GM18858 (cell line): Measurements from ENCODE around the gene VEGFA.

Source experiments
- ATAC-seq: cut with Tn5 transposase; IDR thresholded peaks from one replicate; pipeline ENCODE4 v1.9.1; 2021; ENCODE audit not compliant: unreplicated experiment

The VEGFA gene

GRCh38 chr6:43784049-43784855 is 14.2 kb downstream of the VEGFA start:
- no peak for ATAC-seq

GRCh38 chr6:43785220-43785752 is 15.3 kb downstream of the VEGFA start:
- no peak for ATAC-seq

- ATAC-seq, result no peak
Observed at GRCh38 chr6:43785904-43786303, 15.9 kb downstream of the VEGFA start.

- no peak for ATAC-seq
Observed at GRCh38 chr6:43786664-43787329, 16.8 kb downstream of the VEGFA start.

GRCh38 chr6:43788301-43788700 is 18.3 kb downstream of the VEGFA start:
- no peak for ATAC-seq

GRCh38 chr6:43789447-43789846 is 19.4 kb downstream of the VEGFA start:
- ATAC-seq, result no peak

- ATAC-seq, result no peak
Observed at GRCh38 chr6:43790031-43790430, 20.0 kb downstream of the VEGFA start.

GRCh38 chr6:43791745-43792422 is 21.9 kb downstream of the VEGFA start:
- ATAC-seq, result no peak

GRCh38 chr6:43793154-43793874 is 23.3 kb downstream of the VEGFA start:
- no peak for ATAC-seq

GRCh38 chr6:43793875-43794242 is 23.8 kb downstream of the VEGFA start:
- ATAC-seq, result no peak

- no peak for ATAC-seq
Observed at GRCh38 chr6:43795421-43795820, 25.4 kb downstream of the VEGFA start.

- ATAC-seq, result no peak
Observed at GRCh38 chr6:43796168-43796567, 26.2 kb downstream of the VEGFA start.

GRCh38 chr6:43796903-43797890 is 27.2 kb downstream of the VEGFA start:
- ATAC-seq, result no peak

GRCh38 chr6:43797919-43798318 is 27.9 kb downstream of the VEGFA start:
- ATAC-seq, result no peak

GRCh38 chr6:43798688-43799444 is 28.9 kb downstream of the VEGFA start:
- no peak for ATAC-seq

GRCh38 chr6:43799551-43800297 is 29.7 kb downstream of the VEGFA start:
- ATAC-seq, result no peak

GRCh38 chr6:43800298-43800623 is 30.2 kb downstream of the VEGFA start:
- ATAC-seq, result no peak

- ATAC-seq, result no peak
Observed at GRCh38 chr6:43800746-43801494, 30.9 kb downstream of the VEGFA start.
